OCI-LY3 (cell line): ENCODE data around the gene ANKIB1.

Source experiments
- CTCF ChIP-seq: fragments of 200-600, 300-600 bp; sonication (generic); IDR thresholded peaks from 2 replicates; pipeline ENCODE4 v1.5.1; 2014; ENCODE audit warnings: antibody characterized with exemption, low read length, low read depth
- EZH2phosphoT487 ChIP-seq: fragments of 200-600 bp; shearing (Covaris generic); IDR thresholded peaks from 2 replicates; pipeline ENCODE4 v1.6.1; 2018; ENCODE audit warnings: antibody characterized with exemption, mixed run types, low read depth

GRCh38 chr7:92421676-92422435, 176.1 kb downstream of the ANKIB1 start:
- TF ChIP-seq CTCF (no peak), EZH2phosphoT487 (no peak)
